ENCODE data around the gene GLIS2. TPM values are rescaled to one million over a fixed set of nuclear protein-coding genes. Genes with fewer than 3 reads are reported as not detected.

GLIS2 gene
- total RNA-seq = 3.6 and 13.5 TPM in 2 replicates

- DNase-seq (ENCODE audit: low read depth) = no peak
Observed at GRCh38 chr16:4315186-4316107, at the start of gene GLIS2. Gene GLIS2, plus strand, starts transcription at chr16:4316067. Its CDS starts 16,214 bp downstream, at chr16:4332281.

DNA sequence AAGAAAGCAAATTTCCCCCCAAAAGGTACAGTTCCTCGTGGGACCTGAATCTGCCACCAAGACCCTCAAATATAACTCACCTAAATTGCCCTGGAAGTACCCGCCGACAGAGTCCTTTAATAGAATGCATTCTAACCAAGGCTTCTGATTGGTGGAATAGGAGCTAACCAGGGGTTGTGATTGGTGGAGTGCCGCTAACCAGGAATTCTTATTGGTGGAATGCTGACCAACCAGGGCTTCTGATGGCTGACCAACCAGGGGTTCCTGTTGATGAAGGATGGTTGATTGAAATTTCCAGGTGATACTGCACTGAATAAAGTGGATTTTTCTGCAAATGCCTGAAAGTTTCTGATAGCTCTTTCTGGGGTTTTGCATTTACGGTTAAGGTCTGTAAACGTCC lies 49.5 kb upstream of the GLIS2 start:
- no peak for DNase-seq (ENCODE audit: low read depth)

GRCh38 chr16:4270091-4270490 lies 45.8 kb upstream of the GLIS2 start:
- DNase-seq (ENCODE audit: low read depth) = no peak

GRCh38 chr16:4270595-4270994 lies 45.3 kb upstream of the GLIS2 start:
- no peak for DNase-seq (ENCODE audit: low read depth)

GRCh38 chr16:4271176-4272113 lies 44.4 kb upstream of the GLIS2 start:
- DNase-seq (ENCODE audit: low read depth) = peak; percentile 82

- DNase-seq (ENCODE audit: low read depth) = no peak
Observed at GRCh38 chr16:4272114-4272956, 43.5 kb upstream of the GLIS2 start.

DNA sequence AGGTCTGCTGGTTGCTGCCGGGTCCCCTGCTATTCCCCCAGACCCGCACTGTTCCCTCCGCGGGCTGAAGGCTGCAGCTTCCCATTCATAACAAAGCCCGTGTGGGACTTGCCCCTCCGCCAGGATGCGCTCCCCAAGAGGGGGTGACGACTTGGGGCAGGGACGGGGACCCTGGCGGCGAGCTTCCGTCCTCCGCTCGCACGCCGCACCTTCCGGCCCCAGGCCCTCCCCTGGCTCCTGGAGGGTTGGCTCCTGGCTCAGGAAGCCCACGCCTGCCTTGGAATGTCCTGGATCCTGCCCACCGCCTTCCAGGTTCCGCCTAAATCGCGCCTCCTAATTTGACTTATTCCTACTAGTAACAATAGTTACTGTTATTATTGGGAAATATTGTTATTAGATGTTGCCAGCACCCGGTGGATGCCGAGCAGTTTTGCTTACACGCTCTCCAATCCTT lies 42.0 kb upstream of the GLIS2 start:
- DNase-seq (ENCODE audit: low read depth) = no peak

GRCh38 chr16:4275861-4276260 lies 40.0 kb upstream of the GLIS2 start:
- no peak for DNase-seq (ENCODE audit: low read depth)

DNA sequence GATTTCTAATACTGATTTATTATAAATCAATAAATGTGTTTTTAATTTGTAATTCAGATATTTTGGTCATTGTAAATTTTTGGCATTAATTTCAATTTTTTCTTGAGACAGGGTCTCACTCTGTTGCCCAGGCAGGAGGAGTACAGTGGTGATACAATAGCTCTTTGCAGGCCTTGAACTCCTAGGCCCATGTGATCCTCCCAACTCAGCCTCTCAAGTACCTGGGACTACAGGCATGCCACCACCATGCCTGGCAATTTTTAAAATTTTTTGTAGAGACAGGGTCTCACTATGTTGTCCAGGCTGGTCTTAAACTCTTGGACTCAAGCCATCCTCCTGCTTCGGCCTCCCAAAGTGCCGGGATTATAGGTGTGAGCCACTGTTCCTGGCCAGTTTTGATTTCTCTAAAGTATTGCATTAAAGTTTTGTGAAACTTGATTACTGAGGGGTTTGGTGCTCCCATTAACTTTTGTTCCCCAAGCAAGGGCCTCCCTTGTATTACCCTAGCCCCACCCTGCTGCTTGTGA lies 37.8 kb upstream of the GLIS2 start:
- no peak for DNase-seq (ENCODE audit: low read depth)

DNA sequence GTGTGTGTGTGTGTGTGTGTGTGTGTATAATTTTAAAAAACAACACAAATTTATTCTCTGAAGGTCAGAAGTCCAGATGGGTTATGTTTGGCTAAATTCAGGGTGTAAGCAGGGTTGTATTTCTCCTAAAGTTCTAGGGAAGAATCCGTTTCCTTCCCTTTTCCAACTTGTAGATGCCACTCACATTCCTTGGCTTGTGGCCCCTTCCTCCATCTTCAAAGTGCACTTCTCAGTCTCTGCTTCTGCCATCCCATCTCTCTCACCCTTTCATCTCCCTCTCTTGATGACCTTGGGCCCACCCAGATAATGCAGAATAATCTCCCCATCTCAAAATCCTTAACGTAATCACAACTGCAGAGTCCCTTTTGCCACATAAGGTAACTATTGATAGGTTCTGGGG lies 35.2 kb upstream of the GLIS2 start:
- no peak for DNase-seq (ENCODE audit: low read depth)

- DNase-seq (ENCODE audit: low read depth) = no peak
Observed at GRCh38 chr16:4283441-4283840, 32.4 kb upstream of the GLIS2 start.

DNA sequence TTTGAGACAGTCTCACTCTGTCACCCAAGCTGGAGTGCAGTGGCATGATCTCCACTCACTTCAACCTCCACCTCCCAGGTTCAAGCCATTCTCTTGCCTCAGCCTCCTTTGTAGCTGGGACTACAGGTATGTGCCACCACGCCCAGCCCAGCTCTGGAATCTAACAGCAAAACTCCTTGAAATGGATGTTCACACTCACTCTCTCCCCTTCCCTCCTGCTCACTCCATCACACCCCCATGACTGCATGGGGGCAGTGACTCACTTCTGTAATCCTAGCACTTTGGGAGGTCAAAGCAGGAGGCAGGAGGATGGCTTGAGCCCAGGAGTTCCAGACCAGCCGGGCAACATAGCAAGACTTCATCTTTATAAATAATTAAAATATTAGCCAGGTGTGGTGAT lies 31.9 kb upstream of the GLIS2 start:
- peak; percentile 47 for DNase-seq (ENCODE audit: low read depth)

- DNase-seq (ENCODE audit: low read depth) = no peak
Observed at GRCh38 chr16:4285167-4285566, 30.7 kb upstream of the GLIS2 start.

GRCh38 chr16:4288148-4288921 lies 27.5 kb upstream of the GLIS2 start:
- DNase-seq (ENCODE audit: low read depth) = peak; percentile 45

DNA sequence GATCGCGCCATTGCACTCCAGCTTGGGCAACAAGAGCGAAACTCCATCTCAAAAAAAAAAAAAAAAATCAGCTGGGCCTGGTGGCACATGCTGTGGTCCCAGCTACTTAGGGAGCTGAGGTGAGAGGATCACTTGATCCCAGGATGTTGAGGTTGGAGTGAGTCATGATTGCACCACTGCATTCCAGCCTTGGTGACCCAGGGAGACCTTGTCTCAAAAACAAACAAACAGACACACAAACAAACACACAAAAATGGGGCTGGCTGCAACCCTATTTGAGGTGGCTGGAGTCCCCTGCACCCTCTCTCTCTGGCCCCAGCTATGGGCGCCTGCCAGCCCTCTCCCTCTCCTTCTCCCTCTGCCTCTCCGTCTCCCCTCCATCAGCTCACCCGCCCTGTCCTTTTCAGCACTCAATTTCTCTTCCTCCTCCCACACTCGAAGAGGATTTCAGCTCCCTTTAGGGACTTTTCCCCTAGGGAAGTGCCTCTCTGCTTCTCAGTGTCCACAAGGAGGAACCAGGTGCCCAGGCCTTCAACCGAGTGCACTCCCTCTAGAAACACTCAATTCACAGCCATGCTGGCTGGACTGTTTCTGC lies 25.5 kb upstream of the GLIS2 start:
- peak; percentile 96 for DNase-seq (ENCODE audit: low read depth)

DNA sequence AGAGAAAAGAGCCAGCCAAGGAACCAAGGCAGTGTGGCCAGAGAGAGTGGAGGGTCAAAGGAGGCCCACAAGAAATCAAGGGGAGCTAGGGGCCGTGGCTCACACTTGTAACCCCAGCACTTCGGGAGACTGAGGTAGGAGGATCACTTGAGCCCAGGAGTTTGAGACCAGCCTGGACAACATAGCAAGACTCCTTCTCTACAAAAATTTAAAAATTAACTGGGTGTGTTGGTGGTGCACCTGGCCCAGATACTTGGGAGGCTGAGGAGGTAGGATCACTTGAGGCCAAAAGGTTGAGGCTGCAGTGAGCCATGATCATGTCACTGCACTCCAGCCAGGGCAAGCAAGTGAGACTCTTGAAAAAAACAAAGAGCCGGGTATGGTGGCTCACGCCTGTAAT lies 24.2 kb upstream of the GLIS2 start:
- no peak for DNase-seq (ENCODE audit: low read depth)

DNA sequence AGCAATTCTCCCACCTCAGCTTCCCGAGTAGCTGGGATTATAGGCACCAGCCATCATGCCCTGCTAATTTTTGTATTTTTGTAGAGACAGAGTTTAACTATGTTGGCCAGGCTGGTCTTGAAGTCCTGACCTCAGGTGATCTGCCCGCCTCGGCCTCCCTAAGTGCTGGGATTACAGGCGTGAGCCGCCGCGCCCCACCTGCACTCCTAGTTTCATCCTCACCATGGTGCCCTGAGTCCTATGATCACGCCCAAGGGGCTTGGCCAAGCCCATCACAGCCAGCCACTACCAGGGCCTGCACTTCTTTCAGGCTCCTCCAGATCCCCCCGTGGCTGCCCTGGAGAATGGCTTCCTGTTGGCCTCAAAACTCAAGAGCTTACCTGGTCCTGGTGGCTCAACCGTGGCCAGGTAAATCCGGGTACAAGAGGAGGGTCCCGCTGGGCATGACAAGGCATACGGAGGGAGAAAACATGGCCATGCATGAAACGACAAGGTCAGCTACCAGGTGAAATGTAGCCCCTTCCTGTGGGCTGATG lies 22.6 kb upstream of the GLIS2 start:
- no peak for DNase-seq (ENCODE audit: low read depth)

DNA sequence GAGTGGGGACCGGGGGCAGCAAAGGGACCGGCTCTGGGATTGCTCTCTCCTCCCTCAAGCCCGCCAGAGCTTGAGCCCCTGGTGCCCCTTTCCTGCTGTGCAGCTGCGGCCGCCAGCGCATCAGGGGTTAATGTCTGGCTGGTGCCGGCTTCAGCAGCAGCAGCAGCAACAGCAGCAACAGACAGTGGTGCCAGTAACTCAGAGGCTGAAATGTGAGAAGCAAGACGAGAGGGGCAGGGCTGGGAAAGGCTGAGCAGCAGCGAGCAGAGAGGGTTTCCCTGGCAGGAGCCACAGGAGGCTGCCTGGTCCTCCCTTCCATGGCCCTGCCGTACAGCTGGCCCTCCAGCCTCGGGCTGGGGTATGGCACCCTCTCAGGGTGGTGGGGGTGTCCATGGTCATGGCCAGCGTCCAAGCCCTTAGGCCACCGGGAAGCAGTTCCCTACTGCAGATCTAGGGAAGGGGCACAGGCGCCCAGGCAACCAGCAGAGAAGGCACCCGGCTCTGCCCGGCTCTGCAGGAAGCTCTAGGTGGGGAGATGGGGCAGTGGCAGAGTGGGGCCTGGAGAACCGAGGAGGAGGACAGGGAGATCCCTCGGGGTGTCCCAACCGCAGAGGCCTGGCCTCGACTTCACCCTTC lies 21.9 kb upstream of the GLIS2 start:
- DNase-seq (ENCODE audit: low read depth) = peak; percentile 61

DNA sequence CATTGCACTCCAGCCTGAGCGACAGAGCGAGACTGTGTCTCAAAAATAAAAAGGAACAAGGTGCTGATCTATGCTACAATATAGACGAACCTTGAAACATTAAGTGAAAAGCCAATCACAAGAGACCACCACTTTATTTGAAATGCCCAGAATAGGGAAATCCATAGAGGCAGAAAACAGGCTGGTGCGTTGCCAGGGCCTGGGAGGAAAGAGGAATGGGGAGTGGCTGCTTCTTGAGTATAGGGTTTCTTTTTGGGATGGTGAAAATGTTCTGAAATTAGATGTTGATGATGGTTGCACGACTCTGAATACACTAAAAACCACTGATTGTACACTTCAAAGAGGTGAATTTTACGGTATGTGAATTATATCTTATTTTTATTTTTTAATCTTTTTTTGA lies 20.3 kb upstream of the GLIS2 start:
- no peak for DNase-seq (ENCODE audit: low read depth)
